GM19372 (cell line): ENCODE measurements around the gene BMP6.

Source experiments
- ATAC-seq: cut with Tn5 transposase; IDR thresholded peaks from one replicate; pipeline ENCODE4 v1.9.1; 2021; ENCODE audit warnings: mild to moderate bottlenecking, low read depth, moderate library complexity; ENCODE audit not compliant: unreplicated experiment

The BMP6 gene

GRCh38 chr6:7819431-7820015, 93.6 kb downstream of the BMP6 start:
- ATAC-seq, result no peak

- ATAC-seq, result no peak
Observed at GRCh38 chr6:7820288-7820835, 94.5 kb downstream of the BMP6 start.

GRCh38 chr6:7821426-7821825, 95.5 kb downstream of the BMP6 start:
- ATAC-seq, result no peak

GRCh38 chr6:7823552-7823951, 97.7 kb downstream of the BMP6 start:
- ATAC-seq, result no peak

- no peak for ATAC-seq
Observed at GRCh38 chr6:7825986-7826385, 100.1 kb downstream of the BMP6 start.

GRCh38 chr6:7827142-7827541, 101.2 kb downstream of the BMP6 start:
- no peak for ATAC-seq

- no peak for ATAC-seq
Observed at GRCh38 chr6:7828124-7828523, 102.2 kb downstream of the BMP6 start.

GRCh38 chr6:7832904-7833750, 107.2 kb downstream of the BMP6 start:
- no peak for ATAC-seq

- ATAC-seq, result no peak
Observed at GRCh38 chr6:7833751-7834070, 107.8 kb downstream of the BMP6 start.

GRCh38 chr6:7836371-7837026, 110.6 kb downstream of the BMP6 start:
- ATAC-seq, result no peak

GRCh38 chr6:7841781-7842468, 116.0 kb downstream of the BMP6 start:
- no peak for ATAC-seq

GRCh38 chr6:7846966-7847818, 121.3 kb downstream of the BMP6 start:
- ATAC-seq, result no peak

- no peak for ATAC-seq
Observed at GRCh38 chr6:7848229-7848628, 122.3 kb downstream of the BMP6 start.

- no peak for ATAC-seq
Observed at GRCh38 chr6:7851780-7852179, 125.9 kb downstream of the BMP6 start.

- ATAC-seq, result no peak
Observed at GRCh38 chr6:7859591-7859990, 133.7 kb downstream of the BMP6 start.

GRCh38 chr6:7865781-7866180, 139.9 kb downstream of the BMP6 start:
- no peak for ATAC-seq

GRCh38 chr6:7866526-7866925, 140.6 kb downstream of the BMP6 start:
- ATAC-seq, result no peak

GRCh38 chr6:7868926-7869325, 143.0 kb downstream of the BMP6 start:
- no peak for ATAC-seq

- ATAC-seq, result no peak
Observed at GRCh38 chr6:7878401-7878964, 152.6 kb downstream of the BMP6 start.

- ATAC-seq, result no peak
Observed at GRCh38 chr6:7879043-7879442, 153.1 kb downstream of the BMP6 start.
